HG02588 (cell line): ENCODE measurements around the gene HACD1.
"Not testable (repeated sequence)": the region's sequence is repeated elsewhere in the genome, so short reads cannot be mapped to it uniquely, and the experiment has no call there.

Source experiments
- ATAC-seq: cut with Tn5 transposase; IDR thresholded peaks from one replicate; pipeline ENCODE4 v1.9.1; 2021; ENCODE audit warnings: mild to moderate bottlenecking, moderate library complexity; ENCODE audit not compliant: unreplicated experiment

Gene HACD1

DNA sequence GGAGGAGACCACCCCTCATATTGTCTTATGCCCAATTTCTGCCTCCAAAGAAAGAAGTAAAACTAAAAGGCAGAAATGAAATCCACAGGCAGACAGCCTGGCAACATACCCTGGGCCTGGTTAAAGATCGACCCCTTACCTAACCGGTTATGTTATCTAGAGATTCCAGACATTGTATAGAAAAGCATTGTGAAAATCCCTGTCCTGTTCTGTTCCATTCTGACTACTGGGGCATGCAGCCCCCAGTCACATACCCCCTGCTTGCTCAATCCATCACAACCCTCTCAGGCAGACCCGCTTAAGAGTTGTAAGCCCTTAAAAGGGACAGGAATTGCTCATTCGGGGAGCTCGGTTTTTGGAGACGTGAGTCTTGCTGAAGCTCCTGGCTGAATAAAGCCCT is 29.9 kb downstream of the HACD1 start:
- ATAC-seq: not testable (repeated sequence)

DNA sequence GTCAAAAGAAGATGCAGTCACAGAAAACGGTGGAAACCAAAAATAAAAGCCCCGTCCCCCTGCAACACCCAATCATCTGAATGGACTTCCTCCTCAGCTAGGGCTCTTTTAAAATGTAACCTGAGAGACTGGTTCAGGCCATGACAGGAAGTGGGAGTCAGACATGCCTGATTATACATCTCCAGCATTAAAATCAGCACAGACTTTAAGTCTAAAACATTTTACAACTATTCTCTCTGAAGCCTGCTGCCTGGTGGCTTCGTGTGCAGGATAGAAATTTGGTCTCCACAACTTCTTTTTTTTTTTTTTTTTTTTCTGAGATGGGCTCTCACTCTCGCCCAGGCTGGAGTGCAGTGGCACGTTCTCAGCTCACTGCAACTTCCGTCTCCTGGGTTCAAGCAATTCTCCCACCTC is 30.3 kb downstream of the HACD1 start:
- peak; percentile 62 for ATAC-seq

DNA sequence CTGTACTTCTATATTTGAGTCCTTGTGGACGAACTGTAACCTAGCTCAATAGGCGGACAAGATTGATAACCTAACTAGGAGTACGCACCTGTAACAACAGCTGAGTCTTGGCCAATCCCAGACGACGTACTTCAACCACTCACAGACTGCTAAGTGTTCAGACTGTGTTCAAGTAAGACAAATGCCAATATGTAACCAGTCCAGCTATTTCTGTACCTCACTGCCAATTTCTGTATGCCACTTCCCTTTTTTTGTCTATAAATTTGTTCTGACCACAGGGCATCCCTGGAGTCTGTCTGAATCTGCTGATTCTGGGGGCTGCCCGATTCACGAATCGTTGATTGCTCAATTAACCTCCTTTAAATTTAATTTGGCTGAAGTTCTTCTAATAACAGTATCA is 32.2 kb downstream of the HACD1 start:
- peak; percentile 62 for ATAC-seq

DNA sequence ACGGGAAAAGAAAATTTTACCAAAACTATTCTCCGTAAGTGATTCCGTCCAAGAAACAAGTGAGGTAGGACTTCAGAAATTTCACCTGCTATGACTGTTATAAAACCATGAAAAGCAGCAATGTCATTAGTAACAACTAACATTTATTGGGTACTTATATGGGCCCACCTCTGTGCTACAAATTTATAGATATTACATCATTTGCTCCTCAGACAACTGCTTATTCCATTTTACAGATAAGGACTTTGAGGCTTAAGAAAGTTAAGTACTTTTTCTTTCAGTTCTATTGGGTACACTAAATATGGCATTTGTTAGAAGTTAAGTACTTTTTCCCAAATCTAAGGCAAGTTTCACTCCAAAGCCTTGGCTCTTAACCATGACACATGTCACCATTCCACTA is 36.3 kb downstream of the HACD1 start:
- ATAC-seq: no peak

DNA sequence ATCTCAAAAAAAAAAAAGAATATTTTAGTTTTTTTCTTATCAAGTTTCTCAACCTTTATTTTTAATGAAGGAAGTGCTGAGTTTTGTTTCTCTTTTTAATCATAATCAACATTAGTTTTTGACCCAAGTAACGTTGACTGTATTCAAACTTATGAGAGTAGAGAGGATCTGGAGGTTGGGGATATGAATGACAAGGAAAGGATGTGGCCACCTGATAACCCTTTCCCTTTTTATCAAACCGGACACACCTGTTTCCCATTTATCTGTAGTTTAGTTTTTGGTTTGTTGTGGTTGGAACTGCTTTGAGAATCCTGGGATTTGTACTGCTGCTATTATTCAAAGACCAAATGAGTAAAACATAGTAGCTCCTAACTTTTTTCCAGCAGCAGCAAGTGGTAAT is 38.6 kb downstream of the HACD1 start:
- no peak for ATAC-seq

DNA sequence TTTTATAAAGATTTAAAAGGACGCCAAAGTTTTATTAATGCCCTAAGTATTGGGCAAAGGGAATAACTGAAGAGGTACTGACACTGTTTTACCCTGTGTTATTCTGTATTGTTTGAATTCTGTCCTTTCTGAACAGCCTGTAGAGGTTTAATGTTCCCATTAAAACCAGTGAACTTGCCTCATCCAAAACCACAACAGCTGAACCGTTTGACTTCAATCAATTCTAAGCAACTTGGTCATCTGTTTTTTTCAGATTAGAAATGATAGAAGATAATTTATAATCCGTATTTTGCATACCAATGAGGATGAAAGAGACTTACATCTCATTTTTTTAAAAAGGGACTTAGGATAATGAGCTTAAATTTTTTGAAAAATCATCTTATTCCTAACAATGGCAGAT is 40.4 kb downstream of the HACD1 start:
- no peak for ATAC-seq

DNA sequence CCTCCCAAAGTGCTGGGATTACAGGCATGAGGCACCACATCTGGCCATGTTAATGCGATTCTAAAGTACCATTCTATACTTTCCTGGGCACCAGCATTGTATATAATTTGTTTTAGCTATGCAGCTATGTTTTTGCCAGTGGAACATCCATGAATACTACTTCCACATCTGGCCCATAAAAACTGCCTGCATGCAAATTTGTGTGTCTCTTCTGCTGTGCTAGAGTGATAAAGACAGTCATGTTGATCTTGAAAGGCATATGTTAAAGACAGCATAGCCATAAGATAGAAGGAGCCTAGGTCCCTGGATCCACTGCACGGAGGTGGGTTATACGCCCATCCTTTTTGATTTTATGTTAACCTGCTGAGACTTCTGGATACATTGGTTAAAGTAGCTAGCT is 52.3 kb downstream of the HACD1 start:
- no peak for ATAC-seq

DNA sequence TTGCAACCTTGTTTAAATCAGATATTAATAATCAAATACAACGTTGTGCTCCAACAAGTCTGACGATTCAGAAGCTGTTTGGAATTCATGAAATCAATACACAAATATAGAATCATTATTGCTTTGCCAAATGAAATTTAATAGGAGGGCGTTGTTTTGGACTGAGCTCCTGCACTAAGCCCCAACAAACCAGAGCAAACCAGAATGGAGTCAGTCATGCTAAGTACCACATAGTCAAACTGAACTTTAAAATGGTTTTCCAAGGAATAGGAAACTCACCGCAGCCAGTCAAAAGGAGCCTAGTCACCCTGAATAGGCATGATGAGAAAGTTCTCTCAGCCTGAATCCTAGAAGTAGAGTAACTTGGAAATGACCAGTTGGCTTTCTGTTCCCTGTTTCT is 53.7 kb downstream of the HACD1 start:
- no peak for ATAC-seq

DNA sequence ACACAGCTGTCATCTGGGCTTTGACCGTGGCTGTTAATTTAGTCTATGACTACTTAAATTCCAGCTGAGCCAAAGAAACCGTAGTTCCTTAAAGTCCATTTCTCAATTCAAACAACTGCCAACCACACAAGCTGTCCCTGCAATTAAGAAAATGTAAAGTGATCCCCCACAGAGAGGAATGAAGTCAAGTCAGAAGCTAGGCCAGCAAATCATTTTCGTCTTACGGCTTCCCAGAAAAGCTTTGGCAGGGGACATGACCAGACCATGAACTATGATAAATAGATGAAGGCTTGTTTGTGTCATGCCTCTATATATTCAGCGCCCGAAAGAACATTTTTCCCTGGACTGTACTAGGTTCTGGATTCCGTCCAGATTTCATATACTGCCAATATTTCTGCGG is 54.6 kb downstream of the HACD1 start:
- ATAC-seq: no peak

DNA sequence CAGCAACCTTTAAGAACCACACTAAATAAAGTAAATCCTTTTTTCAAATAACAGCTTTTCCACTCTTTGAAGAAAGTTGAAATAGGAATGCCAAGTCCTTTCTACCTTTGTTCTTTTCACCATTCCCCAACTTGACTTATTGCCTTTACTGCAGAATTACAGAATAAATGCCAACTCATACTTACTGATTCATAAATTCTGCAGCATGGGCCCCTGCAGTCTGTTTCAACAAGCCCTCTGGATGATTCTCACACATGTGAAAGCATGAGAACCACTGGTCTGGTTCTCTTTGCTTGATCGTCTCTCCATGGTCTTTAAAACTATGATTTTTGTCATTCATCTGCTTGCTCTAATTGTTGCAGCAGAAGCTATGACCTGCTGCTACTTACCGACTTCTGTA is 56.1 kb downstream of the HACD1 start:
- no peak for ATAC-seq

DNA sequence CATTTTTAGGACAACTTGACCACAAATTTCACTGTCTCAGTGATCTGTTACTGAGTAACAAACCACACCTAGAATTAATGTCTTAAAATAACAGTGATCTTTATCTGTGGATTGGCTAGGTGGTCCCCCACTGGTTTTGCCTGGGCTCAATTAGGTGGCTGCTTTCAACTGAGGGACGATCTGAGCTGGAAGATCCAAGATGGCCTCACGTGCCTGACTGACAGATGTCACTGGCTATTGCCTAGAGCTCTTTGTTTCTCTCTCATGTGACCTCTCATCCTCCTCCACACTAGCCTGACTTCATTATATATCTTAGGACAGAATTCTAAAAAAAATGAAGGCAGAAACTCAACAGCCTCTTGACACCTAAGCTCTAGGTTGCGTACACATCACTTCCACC is 59.7 kb downstream of the HACD1 start:
- ATAC-seq: no peak

DNA sequence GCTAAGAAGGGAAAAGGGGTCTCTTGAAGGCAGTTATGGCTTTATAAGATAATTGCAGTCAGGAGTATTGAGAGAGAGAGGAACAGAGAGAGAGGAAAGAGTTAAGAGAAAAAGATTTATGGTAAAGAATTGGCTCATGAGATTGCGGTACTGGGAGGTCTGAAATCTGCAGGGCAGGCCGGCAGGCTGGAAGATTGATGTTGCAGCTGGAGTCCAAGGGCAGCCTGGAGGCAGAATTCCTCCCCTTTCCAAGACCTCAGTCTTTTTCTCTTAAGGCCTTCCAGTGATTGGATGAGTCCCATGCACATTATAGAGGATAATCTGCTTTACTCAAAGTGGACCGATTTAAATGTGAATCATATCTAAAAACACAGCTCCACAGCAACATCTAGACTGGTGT is 68.4 kb downstream of the HACD1 start:
- ATAC-seq: no peak

DNA sequence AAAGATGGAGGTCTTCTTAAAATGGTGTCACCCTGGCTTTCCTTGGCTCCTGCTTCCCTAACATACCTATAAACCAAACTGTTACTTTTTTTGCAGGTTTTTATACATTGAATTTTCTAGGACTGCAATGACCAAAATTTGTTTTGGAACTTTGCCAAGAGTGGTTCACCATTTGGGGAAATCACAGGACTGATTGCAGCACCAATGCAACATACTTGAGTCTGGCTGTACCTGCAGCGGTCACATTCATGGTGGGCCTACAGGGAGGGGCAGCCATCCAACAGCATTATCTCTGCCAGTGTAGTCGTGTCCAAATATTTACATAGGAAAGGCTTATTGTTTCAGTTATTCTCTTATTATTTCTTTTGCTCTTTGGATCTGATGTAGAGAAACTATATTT is 69.0 kb downstream of the HACD1 start:
- ATAC-seq: no peak

DNA sequence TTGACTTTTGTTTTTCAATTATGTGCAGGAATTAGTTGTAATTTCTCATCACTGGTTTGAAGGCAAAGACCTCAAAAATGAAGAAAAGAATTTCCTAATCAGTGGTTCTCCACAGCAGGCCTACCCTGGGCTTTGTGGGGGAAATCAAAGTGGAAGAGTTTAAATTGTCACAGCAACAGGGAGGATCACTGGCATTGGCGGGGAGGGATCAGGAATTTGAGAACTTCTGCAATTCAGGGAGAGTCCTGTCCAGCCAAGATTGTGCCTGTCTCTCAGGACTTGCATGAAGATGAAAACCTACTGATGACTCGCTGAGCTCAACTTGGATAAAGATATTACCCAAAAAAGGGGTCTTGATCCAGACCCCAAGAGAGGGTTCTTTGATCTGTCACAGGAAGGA is 70.1 kb downstream of the HACD1 start:
- ATAC-seq: no peak

DNA sequence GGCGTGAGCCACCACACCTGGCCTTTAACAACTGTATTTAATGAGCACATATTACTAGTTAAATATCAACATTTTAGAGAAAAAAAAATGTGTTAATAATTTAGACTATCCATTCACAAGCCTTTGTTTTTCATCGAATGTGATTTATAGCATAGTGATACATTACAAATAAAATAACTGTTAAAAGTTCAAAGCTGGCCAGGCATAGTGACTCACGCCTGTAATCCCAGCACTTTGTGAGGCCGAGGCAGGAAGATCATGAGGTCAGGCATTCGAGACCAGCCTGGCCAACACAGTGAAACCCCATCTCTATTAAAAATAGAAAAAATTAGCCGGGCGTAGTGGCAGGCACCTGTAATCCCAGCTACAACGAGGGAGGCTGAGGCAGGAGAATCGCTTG is 72.7 kb downstream of the HACD1 start:
- no peak for ATAC-seq
